ENCODE results near the gene TMEM132A.

Gene TMEM132A

DNA sequence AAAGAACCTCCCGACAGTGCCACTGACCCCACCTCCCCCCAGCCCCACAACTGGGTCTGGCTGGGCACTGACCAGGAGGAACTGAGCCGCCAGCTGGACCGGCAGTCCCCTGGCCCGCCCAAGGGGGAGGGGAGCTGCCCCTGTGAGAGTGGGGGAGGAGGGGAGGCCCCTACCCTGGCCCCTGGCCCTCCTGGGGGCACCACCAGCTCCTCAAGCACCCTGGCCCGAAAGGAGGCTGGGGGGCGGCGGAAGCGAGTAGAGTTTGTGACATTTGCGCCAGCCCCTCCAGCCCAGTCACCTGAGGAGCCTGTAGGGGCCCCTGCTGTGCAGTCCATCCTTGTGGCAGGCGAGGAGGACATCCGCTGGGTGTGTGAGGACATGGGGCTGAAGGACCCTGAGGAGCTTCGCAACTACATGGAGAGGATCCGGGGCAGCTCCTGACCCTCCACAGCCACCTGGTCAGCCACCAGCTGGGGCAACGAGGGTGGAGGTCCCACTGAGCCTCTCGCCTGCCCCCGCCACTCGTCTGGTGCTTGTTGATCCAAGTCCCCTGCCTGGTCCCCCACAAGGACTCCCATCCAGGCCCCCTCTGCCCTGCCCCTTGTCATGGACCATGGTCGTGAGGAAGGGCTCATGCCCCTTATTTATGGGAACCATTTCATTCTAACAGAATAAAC is 12.3 kb downstream of the TMEM132A start:
- DNase-seq (ENCODE audit: extremely low read depth in 1 of 2, low read depth in 1 of 2): no peak

DNA sequence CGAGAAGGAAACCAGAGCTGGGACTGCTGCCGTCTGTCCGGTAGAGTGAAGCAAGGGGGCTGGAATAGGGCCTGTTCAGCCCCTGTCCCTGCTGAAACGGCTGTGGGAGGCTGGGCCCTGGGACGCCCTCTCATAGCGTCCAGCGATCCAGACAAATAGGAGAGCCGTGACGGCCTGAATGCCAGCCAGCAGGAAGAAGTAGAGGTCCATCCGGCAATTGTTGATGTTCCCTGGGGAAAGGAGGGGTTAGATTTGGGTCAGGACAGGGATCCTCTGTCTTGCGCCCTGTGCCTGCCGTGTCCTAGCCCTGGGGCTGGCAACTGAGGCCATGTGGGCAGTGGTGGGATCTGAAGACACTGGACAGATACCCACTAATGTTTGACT is 12.9 kb downstream of the TMEM132A start:
- no peak for DNase-seq (ENCODE audit: extremely low read depth in 1 of 2, low read depth in 1 of 2)

DNA sequence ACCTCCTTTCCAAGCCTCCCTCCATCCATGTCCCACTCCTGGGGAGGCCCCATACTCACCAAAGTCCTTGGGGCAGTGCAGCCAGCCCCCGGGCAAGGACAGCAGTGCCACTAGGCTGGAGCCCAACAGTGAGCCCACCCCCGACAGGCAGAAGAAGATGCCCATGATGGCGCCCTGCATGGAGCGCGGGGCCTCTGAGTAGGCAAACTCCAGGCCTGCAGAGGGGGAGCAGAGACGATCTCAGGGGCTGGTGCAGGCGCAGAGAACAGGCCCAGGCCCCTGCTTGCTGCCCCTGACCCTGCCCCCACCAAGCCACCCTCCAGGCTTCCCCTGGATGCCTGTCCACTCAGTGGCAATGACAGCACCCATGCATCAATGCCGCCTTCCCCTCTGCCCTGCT is 13.6 kb downstream of the TMEM132A start:
- DNase-seq (ENCODE audit: extremely low read depth in 1 of 2, low read depth in 1 of 2): no peak

DNA sequence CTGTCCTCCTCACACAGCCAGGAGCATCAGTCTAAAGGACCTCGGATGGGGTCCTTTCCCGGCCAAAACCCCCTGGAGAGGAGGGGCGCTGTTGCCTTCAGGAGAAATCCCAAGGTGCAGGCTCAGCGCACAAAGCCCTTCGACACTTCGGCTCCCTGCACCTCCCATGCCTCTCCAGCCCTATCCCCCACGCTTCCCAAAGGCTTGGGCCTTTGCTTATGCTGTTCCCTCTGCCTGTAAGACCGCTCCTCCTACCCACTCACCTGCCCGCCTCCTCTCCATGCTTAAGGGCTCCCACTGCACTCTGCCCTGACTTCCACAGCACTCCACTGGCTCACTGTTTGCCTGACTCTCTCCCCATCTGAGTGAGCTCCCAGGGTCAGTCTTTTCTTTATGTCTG is 14.2 kb downstream of the TMEM132A start:
- no peak for DNase-seq (ENCODE audit: extremely low read depth in 1 of 2, low read depth in 1 of 2)

DNA sequence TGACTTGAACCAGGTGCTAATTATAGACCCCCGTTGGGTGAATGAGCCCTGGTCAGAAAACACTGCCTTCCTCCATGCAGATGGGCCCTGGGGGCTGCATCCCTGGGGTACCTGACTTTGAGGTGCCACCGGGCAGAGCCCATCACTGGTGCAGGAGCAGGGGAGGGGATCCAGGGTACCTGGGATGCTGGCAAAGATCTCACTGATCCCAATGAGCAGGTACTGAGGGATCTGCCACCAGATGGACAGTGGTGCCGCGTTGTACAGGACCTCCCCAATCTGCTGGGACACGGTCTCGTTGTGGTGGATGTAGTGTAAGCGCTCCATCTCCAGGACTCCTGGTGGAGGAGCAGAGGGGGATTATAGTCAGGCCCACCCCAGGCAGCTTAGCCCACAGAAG is 15.0 kb downstream of the TMEM132A start:
- no peak for DNase-seq (ENCODE audit: extremely low read depth in 1 of 2, low read depth in 1 of 2)

DNA sequence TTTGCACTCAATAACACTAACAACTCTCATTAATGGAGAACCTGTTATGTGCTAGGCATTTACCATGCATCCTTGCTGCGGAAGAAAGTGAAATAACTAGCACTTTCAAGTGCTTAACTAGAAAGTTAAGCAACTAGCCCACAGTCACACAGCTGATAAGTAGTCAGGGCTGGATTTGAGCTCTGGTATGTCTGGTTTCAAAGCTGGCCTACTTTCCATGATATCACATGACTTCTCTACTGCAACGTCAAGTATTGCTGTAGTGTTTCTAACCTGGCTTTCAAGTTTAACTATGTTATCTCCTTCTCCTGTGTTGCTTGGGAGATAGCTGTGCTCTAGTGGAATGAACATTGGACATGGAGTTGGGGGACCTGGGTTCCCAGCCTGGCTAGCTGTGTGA is 15.6 kb downstream of the TMEM132A start:
- DNase-seq (ENCODE audit: extremely low read depth in 1 of 2, low read depth in 1 of 2): no peak

DNA sequence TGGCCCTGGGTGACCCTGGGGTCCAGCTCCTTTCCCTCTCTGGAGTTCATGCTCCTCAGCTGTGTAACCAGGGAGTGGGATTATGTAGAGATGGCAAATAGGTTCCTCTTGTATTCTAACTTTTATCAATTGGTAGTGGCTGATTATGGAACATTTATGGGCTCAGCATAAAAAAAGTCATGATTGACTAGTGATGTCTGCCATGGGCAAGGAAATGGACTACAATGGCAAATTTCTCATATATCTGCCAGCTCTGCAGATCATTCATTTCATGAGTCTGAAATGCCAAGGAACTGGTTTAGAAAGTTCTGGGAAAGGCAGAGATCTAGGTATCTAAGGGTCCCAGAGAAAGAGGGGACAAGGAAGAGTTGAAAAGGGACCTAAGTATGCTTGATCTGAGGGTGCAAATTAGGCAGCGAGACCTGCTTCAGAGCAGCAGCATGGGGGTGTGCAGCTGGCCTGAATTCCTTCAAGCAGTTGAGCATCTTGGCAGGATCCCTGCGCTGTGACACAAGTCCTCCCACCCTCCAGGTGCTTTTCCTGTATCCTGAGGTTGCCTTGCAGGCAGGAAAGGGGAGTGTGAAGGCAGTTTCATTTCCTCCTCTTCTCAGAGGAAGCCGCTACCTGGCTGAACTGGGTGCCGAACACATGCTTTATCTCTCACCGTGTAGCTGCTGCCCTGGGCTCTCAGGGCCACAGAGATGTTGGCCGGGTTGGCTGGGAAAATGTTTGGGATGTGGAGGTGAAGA is 17.3 kb downstream of the TMEM132A start:
- DNase-seq (ENCODE audit: extremely low read depth in 1 of 2, low read depth in 1 of 2): no peak

DNA sequence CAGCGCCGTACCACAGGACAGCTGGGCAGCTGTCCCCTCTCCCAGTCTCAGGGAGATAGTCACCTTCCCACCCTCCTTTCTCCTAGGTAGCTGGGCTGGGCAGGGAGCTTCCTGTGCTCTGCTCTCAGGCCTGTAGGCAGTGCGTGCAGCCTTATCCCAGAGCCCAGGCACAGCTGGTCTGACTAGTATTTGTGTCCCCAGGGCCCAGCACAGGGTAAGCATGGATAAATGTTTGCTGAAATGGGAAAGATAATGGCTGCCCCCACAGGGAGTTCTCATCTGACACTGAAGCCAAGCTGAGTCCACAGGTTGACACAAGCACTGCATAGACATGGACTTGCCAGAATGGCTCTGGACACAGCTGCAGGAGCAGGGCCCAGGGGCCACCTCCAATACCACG is 18.0 kb downstream of the TMEM132A start:
- no peak for DNase-seq (ENCODE audit: extremely low read depth in 1 of 2, low read depth in 1 of 2)

DNA sequence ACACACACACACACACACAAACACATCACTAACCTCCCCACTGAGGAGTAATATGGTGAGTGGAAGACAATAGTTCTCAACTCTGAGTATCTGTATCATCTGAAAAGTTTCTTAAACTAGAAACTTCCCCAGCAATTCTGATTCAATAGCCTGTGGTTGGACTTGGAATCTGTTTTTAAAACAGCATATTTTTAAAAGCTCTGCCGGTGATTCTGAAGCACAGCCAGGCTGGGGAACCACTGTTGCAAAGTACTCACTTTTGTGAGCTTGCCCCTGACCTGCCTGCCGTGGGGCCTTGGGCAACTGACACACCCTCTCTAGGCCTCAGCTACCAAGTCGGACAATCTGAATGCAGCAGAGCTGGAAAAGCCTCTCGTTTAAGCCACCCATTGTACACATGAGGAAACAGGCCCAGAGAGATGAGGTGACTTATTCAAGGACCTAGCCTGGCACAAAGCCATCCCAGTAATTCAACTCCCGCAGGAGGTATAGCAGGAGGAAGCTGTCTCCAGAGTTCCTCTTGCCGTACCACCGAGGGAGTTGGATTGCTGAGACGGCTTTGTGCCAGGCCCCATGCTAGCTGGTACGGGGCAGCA is 18.8 kb downstream of the TMEM132A start:
- DNase-seq (ENCODE audit: extremely low read depth in 1 of 2, low read depth in 1 of 2): no peak

- DNase-seq (ENCODE audit: extremely low read depth in 1 of 2, low read depth in 1 of 2): no peak
Observed at GRCh38 chr11:60944490-60945294, 20.4 kb downstream of the TMEM132A start.

- no peak for DNase-seq (ENCODE audit: extremely low read depth in 1 of 2, low read depth in 1 of 2)
Observed at GRCh38 chr11:60945295-60945667, 21.0 kb downstream of the TMEM132A start.

DNA sequence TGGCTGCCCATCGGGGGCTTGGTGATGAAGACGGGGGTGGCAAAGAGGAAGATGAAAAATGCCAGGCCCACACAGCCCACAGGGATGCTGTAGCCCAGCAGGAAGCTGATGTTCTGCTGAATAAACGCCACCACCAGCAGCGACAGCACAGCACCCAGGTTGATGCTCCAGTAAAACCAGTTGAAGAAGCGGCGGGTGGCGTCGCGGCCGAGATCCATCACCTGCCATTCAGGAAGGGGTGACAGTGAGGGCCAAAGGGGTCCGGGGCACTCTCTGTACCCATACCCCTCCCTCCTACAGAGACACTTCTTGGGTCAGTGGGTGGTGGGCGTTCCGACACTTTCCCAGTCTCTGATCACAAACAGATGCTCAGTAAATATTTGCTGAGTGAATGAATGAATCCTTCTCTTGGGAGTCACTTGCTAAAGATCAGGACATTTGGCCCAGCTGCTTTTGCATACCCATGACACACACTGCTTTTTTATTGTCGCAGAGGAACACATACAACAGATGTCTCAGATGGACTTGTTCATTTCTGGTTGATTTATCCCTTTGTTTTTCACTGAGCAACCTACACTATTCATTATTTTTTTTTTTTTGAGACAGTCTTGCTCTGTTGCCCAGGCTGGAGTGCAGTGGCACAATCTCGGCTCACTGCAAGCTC is 22.5 kb downstream of the TMEM132A start:
- no peak for DNase-seq (ENCODE audit: extremely low read depth in 1 of 2, low read depth in 1 of 2)

GRCh38 chr11:60947700-60948099 is 23.4 kb downstream of the TMEM132A start:
- no peak for DNase-seq (ENCODE audit: extremely low read depth in 1 of 2, low read depth in 1 of 2)

GRCh38 chr11:60948250-60948649 is 24.0 kb downstream of the TMEM132A start:
- no peak for DNase-seq (ENCODE audit: extremely low read depth in 1 of 2, low read depth in 1 of 2)

GRCh38 chr11:60950024-60950423 is 25.8 kb downstream of the TMEM132A start:
- DNase-seq (ENCODE audit: extremely low read depth in 1 of 2, low read depth in 1 of 2): no peak

GRCh38 chr11:60950933-60951605 is 26.8 kb downstream of the TMEM132A start:
- DNase-seq (ENCODE audit: extremely low read depth in 1 of 2, low read depth in 1 of 2): no peak

GRCh38 chr11:60951606-60951903 is 27.3 kb downstream of the TMEM132A start:
- no peak for DNase-seq (ENCODE audit: extremely low read depth in 1 of 2, low read depth in 1 of 2)

GRCh38 chr11:60951904-60952741 is 27.9 kb downstream of the TMEM132A start, which contains the start of gene SLC15A3:
Gene SLC15A3, minus strand, starts transcription at chr11:60952176. Its CDS starts 625 bp downstream, at chr11:60951551.
- DNase-seq (ENCODE audit: extremely low read depth in 1 of 2, low read depth in 1 of 2): no peak

DNA sequence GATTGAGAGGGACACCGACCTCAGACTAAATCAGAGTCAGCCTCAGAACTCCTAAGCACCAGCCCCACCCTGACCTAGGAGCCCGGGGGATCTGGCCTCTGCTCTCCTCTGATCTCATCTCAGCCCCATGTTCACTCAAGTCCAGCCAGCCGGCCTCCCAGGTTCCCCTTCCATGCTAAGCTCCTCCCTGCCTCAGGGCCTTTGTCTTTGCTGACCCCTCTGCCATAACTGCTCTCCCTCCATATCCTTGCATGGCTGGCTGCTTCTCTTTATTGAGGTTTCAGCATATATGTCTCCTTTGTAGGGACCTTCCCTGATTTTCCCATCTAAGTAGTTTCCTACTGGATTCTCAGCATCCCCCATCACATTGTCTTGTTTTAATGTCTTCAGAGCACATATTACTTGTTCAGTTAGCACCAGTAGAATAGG is 28.5 kb downstream of the TMEM132A start:
- DNase-seq (ENCODE audit: extremely low read depth in 1 of 2, low read depth in 1 of 2): no peak

DNA sequence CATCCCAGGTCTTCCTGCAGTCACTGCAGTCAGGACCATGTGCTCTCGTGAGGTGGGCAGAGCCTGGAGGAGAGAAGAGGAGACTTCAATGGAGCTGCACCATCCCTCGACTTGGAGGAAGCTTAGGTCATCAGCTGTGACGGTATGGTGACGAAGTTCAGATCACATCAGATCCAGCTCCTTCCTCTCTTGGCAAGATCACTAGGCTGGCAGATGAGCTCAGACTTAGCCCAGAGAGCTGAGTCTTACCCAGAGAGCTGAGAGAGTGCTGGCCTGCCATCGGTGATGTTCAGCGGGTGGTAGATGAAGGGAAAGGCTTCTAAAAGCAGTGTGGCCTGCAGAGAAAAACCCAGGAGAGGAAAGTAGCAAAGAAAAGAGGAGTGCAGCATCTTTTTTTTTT is 29.5 kb downstream of the TMEM132A start:
- DNase-seq (ENCODE audit: extremely low read depth in 1 of 2, low read depth in 1 of 2): no peak
